Pulmonary artery endothelial cell (primary cell): ENCODE measurements around the gene NHLRC1. TPM values are rescaled to one million over a fixed set of nuclear protein-coding genes. Genes with fewer than 3 reads are reported as not detected.

Experiments used
- DNase-seq: peaks from one replicate; pipeline ENCODE4 v3.0.0-alpha.2; 2011; ENCODE audit warnings: low read depth, low spot score
- total RNA-seq: library from RNA; depleted of rRNA; stranded (reverse); fragments of >200 nt; gene quantifications from 2 replicates; pipeline ENCODE4 v1.2.3, GENCODE V29; 2014

NHLRC1 gene
- total RNA-seq, 1 donor from 2014 or later = 2.2 TPM

DNA sequence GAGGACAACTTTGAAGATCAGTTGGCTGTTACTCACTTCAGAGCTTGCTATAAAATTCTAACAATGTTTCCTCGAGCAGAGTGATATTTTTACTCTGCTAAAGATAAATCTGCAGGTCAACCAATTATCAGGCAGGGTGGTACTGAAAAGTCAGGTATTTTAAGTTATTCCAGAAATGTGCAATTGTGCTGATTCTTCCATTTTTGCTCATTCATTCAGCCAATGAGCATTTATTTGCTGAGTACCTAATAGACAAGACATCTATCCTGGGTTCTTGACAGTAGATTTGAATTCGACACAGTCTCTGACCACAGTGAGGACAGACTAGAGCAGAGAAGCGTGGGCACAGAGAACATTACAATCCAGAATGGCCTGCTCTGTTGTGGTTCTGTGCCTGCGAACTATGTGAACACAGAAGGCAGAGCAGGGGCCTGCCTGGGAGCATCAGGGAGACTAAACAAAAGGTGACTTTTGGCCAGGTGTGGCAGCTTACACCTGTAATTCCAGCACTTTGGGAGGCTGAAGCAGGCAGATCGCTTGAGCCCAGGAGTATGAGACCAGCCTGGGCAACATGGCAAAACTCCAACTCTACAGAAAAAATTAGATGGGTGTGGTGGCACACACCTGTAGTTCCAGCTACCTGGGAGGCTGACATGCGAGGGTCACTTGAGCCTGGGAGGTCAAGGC lies 17.6 kb upstream of the NHLRC1 start:
- DNase-seq = no peak

DNA sequence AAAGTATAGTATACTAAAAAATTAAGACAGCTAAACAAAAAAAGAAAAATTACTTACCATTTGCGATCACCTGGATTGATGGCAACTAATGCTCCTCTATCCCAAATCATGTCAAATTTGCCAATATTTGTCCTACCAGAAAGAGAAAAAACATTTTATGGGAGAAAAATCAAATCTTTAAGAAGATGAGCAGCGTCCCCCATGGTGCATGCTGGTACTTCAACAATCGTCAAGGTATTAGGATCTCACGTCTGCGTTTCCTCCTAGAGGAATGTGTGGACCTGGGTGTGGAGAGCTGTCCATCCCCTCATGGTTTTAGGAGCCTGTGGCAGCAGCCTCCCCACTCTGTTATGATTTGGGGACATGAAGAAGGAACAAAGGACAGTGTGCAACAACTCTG lies 16.4 kb upstream of the NHLRC1 start:
- no peak for DNase-seq

DNA sequence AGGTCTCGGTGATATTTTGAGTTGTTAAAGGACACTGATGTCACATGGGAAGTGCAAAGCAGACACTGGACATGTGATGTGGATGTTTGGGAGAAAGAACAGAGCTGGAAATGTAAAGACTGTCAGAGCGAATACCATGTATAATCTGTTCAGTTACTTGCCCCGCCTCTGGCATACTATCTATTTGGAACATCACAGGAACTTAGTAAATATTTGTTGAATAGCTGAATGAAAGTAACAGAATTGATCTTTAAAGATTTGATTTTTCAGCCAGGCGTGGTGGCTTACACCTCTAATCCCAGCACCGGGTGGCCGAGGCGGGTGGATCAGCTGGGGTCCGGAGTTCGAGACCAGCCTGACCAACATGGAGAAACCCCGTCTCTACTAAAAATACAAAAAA lies 13.8 kb upstream of the NHLRC1 start:
- no peak for DNase-seq

DNA sequence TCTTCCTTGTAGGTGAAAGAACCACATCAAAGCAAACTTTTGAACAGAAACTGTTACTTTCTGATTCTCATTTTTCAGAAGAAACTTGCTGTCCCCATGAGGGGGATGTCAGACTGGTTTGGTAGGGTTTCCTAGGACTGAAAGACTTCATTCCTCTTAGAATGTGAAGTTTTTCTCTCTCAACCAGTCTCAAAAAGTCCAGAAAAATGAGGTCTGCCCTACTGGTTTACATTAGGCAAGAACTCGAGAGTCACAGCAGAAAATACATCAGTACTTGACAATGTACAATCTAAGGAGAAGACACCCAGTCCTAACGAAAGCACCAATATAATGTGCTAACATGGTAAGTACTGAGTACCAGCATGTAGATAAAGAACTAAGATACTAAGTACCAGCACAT lies 12.7 kb upstream of the NHLRC1 start:
- DNase-seq = no peak

DNA sequence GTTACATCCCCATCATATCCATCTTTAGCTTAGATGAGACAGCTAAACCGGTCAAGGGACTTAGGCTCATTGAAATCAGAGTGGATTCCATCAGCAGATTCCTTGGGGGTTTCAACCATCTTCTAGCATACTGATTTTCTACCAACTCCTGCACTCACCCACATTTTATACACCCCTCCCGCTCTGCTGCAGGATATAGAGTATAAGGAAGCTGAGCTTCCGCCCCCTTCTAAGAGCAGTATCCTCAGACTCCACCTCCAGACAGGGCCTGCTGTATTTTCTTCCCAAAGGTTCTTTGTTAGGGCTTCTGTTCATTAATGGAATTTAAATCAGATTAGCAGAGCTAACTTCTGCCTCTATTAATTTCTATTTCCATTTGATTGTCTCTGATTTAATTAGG lies 9.9 kb upstream of the NHLRC1 start:
- no peak for DNase-seq

DNA sequence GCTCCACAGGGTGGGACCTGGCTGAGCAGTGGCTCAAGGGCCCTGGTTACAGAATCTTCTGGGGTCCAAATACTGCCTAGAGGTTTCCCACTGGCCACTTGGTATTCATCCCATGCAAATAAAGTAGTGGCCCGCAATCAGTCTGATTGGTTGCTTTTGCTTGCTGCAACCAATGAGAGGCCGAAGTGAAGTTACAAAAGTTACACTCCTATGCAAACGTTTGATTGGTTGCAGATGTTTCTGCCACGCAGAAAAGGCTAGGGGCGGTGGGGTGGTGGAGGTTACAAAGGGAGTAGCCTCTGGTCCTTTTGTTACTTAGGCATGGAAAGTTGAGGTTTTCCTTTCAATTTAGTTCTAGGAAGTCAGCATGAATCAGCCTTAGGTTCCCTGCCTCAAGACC lies 3.6 kb upstream of the NHLRC1 start:
- no peak for DNase-seq

DNA sequence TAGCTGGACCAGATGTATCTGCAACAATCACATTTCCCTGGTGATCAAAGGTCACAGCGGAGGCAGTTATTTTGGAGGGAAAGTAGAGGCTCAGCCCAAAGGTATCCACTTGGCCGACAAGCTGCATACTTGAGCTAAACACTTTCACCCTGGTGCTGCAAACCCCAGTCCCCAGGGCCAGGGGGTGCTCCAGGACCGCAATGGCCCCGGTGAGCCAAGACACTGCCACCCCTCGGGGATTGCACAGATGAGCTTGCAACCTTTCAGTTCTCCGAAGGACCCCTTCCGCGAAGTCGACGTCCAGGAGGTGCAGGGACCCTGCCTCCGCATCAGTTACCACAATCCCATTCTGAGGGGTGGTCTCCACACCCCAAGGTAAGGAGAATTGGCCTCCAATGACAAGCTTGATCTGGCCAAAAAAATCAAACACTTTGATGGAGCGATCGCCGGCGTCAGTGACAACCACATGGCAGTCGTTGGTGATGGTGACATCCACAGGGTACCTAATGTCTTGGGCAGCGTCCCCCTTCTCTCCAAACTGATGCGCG lies 823 bp downstream of the NHLRC1 start:
- no peak for DNase-seq

DNA sequence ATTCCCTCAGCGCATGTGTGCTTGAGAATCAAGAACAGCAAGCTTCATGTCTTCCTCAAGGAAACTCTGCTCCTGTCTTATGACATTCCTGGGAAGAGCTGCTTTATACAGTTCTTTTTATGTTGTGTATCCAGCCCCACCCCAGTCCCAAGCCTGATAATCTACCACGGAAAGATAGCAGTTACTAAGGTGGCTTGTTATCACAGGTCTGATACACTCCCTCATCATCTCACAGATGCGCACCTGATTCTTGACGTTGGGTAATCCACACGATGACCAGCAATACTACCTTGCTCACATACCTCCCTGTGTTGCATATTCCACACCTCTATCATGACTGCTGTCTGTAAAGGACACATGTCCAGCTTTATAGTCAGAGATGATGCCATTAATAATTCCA lies 3.2 kb downstream of the NHLRC1 start:
- DNase-seq = no peak

DNA sequence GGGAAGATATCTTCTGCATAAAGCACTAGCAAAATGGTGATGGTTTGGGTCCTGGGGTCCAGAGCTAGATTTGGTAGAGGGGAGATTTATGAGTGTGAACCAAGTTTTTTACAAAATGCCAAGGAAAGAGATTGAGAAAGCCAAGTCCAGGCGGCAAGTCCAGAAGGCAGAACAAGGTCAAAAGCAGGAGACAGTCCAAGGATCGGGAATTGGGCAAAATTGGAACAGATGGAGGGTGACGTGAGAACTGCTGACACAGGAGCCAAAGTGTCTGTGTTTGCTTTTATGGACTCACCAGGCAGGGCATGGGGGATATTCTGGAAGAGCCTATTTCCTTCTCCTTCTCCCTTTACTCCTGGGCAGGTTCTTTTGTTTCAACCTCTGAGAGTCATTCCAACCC lies 4.1 kb downstream of the NHLRC1 start:
- DNase-seq = no peak

DNA sequence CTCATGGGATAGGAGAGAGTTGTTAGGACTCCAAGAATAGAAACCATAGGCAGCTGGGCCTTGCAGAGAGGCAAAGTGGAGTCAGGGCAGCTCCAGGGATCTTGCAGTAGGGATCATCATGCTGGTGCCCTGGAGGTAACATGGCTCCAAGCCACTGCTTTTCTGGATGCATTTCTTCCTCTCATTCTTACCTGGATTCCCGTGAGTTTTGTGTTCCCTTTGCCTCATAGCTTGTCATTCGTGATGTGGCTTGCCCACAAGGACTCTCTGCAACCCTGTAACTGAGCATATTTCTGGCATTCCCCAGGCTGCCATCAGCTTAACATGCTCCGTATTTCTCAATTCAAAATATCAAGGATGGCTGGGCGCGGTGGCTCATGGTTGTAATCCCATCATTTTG lies 5.3 kb downstream of the NHLRC1 start:
- DNase-seq = no peak

DNA sequence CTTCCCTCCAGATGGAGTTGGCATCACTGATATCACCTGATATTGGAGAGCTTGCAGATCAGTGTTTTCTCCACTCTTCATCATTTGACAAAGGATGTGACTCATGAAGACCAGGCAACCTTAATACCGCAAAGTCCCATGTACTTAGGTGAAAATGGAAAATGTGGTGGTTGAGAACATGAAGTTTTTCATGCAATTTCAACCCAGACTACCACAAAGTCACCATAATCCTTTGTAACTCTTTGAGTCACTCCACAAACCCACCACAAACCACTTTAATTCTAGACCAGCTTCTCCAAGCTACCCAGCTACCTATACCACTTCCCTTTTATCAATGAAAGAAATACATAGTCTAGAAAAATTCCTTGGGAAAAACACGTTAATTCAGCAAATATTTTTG lies 7.1 kb downstream of the NHLRC1 start:
- DNase-seq = no peak

DNA sequence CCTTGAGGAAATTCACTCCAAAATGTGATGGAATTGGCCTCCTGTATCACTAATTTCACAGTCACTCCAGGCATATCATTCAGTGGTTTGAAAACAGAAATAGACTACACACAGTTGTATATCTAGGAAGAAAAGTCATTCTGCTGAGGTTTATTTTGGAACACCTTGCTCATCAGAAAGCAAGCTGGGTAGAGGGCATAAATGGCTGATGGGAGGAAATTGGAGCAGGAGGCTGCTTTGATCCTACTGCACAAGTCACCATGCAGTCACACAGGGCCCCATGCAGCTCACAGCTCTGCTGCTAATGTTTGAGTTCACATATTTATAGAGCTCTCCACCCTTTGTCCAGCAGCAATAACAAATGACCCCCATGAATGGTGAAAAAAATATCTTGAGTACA lies 12.3 kb downstream of the NHLRC1 start:
- DNase-seq = no peak

DNA sequence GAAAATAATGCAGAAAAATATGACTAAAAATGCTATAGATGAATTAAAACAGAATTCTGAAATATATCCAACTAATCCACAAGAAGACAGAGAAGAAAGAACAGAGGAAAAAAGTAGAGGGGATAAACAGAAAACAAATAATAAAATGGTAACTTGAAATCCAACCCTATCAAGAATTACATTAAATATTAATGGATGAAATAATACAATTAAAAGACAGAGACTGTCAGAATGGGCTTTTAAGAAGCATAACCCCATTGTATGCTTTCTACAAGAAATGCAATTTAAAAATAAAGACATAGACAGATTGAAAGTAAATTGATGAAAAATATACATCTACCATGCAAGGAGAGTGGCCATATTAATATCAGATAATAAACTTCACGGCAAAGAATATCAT lies 15.4 kb downstream of the NHLRC1 start:
- no peak for DNase-seq

DNA sequence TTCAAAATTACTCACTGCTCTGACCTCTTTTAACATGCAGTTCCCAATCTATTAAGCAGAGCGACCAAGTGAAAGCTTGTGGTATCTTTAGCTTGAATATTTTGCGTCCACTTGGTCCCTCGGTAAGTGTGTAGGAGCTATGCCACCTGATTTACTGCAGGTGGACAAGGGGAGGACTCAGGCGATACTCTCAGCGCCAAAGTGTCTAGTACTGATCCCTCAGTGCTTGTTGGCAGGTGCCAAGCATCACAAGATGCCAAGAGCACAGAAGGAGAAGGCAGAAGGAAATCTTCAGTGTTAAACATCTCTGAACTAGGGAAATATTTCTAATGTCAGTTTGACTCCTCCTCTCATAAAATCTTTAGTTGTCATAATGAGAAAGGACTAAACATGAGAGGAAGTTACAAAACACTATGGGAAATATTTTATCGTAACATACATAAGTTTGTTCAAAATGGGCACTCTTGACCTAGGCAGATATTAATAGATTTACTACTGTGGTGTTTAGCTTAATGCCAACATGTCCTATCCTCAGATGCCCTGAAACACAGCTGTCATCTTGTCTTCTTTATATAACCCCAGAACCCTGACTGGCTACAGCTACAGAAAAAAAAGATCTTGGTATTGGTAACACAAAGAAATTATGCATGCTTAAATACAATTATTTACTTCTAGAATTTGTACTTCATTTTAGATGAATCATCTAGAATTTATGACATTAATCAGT lies 19.5 kb downstream of the NHLRC1 start:
- no peak for DNase-seq

DNA sequence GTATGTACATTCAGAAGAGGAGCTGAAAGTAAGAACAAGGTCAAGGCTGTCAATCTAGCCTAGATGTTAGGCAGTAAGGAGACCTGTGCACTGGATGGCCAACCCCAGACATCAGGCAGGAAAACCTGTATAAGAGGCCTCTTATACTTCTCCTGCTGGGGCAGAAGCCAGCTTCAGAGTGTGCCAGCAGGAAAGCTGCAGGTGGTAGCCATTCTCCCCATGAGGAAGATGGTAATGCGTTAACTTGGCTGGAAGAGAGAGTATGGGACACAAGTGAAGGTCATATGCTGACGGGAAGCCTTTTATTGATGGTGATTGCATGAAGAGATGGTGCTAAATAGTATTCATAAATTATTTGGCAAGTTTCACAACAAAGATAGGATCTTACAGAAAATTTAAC lies 20.6 kb downstream of the NHLRC1 start:
- no peak for DNase-seq

DNA sequence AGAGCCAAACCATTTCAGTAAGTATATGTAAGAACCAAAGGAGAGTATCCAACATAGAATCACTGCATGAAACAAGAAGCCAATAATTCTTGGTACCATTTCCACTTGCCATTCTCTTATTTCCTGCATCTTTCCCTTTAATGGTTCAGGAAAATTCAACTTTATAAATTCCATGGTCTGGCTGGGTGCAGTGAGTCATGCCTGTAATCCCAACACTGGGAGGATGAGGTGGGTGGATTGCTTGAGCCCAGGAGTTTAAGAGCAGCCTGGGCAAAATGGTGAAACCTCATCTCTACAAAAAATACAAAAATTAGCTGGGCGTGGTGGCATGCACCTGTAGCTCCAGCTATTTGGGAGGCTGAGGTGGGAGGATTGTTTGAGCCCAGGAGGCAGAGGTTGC lies 21.2 kb downstream of the NHLRC1 start:
- DNase-seq = no peak

DNA sequence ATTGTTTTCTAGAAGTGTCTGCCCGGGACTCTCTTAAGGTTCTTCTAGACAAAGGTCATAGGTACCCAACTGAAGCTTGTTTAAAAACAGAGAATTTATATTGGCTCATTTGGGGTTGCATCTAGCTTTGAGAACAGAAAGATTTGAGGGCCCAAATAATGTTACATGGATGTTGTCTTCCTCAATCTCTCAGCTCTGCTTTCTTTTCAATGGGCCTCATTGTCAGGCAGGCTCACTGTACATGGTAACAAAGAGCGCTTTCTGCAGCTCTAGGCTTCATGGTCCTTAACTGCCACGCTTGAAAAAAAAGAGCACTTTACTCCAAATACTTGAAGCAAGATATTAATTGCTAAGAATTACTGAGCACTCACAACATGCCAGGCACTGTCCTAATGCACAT lies 22.2 kb downstream of the NHLRC1 start:
- no peak for DNase-seq

DNA sequence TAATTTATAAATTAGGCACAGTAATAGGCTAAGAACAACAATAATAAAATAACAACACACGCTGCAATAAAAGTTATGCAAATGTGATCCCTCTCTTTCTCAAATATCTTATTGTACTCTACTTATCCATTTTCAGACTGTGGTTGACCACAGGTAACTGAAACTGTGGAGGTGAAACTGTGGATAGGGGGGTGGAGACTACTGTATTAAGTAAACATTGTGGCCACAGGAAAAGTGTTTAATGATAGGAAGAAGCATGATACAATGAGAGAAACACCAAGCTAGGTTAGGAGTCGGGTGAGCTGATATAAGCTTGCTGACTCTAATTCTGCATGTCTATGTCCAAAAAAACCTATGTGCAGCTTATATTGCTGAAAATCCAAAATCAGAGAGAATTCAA lies 23.0 kb downstream of the NHLRC1 start:
- DNase-seq = no peak

DNA sequence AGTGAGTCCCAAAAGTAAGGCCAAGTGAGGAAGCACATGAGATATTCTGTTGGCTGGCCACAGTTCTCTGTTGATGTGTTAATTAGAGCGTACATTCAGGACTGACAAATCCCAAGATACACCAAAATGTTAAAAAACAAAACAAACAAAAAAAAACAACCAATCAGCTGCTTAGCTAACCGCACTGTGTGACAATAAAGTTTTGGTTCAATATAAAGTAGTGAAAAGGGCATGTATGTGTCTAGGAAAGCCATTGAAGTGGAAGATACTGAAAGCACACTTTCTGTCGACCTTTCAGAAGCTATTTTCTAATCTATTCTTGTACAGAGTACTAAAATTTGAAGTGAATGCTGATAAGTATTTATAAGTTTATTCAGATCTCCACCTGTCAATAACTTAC lies 26.1 kb downstream of the NHLRC1 start:
- DNase-seq = no peak

DNA sequence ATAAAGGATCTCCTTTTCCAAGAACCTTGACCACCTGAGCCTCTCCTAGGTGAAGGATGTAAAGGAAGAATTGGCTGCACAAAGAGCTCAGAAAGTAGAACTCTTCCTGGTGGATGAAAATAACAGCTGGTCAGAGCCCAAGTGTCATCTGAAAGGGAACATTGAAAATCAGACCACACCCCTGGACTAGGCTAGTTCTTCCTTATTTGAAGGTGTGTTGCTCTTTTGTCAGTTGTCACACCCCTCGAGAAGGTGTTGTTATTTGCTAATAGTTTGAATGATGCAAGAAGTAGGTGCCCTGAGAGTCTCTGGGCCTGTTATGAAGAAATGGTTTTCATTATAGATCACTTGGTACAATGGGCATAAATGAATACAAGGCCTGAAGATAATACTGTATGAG lies 31.1 kb downstream of the NHLRC1 start:
- DNase-seq = no peak

DNA sequence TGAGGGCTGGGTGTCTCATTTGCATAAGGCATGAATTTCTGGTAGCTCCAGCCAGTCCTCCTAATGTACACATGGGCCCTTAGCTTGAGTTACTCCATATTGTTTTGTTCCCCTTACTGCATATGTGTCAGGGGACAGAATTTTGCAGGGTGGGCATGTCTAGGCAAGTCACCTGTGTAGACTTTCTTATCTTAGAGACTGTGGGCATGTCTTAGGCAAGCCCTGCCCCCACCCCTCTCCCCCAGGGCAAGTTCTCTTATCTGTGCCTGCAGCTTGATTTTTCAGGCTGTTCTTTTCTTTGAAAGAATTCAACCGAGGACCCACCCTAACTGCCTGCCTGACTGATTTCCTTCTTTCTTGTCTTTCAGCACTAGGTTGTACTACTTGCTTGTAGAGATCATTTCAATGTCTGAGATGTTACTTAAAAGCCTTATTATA lies 32.1 kb downstream of the NHLRC1 start:
- no peak for DNase-seq

DNA sequence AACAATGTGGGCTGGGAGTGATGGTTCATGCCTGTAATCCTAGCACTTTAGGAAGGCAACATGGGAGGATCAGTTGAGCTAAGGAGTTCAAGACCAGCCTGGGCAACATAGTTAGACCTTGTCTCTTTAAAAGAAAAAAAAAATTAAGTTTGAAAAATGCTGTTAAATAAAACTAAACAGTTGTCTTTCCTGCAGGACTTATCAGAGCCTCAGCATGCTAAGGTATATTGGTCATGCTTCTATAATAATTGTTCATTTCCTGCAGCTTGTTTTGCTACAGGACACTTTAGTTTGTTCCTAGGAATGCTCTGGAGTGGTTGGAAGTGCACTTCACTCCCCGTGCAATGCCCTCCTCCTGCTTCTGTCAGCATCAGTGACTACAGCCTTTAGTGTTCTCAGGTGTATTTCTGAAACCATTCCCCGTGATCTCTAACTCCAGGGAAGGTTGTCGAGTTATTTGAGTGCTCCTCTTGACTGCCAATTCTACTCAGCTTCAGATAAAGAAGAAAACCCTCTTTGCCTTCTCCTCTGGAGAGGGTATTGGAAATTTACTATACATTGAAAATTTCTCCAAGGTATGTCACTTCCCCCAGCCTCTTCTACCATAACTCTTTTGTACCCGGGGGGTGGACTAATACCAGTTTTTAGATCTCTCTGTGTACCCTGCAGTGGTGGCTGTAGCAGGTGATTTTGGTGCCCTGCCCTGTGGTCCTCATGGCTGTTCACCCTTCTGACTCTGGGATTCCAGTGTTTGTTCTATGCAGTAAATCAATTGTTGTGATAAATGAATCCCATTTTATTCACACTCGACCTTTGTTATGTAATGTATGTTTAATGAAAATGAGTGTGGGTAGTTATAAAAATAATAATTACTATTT lies 33.8 kb downstream of the NHLRC1 start:
- no peak for DNase-seq
